HCT116 (cell line): Measurements from ENCODE around the gene NEURL3. TPM values are rescaled to one million over a fixed set of nuclear protein-coding genes. Genes with fewer than 3 reads are reported as not detected.

Experiments
- total RNA-seq: library from RNA; stranded (reverse); gene quantifications from one replicate; pipeline ENCODE4 v1.2.1, GENCODE V29; 2021; ENCODE audit not compliant: unreplicated experiment

Gene NEURL3
- total RNA-seq, 1 experiment from 2014 or later = not detected

Other genes with a start within 250 kb of the NEURL3 start
- gene TMEM127, start 239.4 kb downstream of the NEURL3 start, total RNA-seq = 25.3 TPM
- 76.8 TPM for gene CIAO1, start 239.1 kb downstream of the NEURL3 start, total RNA-seq
- 202 TPM for gene SNRNP200, start 199.8 kb downstream of the NEURL3 start, total RNA-seq
- 12.4 TPM for gene ITPRIPL1, start 180.0 kb downstream of the NEURL3 start, total RNA-seq
- gene NCAPH, start 169.6 kb downstream of the NEURL3 start, total RNA-seq = 64.1 TPM
- 8.2 TPM for gene ARID5A, start 31.4 kb upstream of the NEURL3 start, total RNA-seq
- gene KANSL3, start 133.0 kb upstream of the NEURL3 start, total RNA-seq = 35.8 TPM
- 0.91 TPM for gene FER1L5, start 137.4 kb upstream of the NEURL3 start, total RNA-seq
- 15.2 TPM for gene LMAN2L, start 234.7 kb upstream of the NEURL3 start, total RNA-seq